Prostate gland (tissue), 2 donors: Measurements from ENCODE around the gene UBXN2A.

Experiments used
- POLR2AphosphoS5 ChIP-seq: sonication (generic); formaldehyde crosslinking; IDR thresholded peaks from one replicate; pipeline ENCODE4 v1.6.1; 2017; ENCODE audit warnings: antibody characterized with exemption
- TF ChIP-seq, protein P1 (sequence below), 4 experiments: fragments of 200-600 bp in 2 of 4; fragments of 450-650 bp in 2 of 4; sonication (generic) in 2 of 4; IDR thresholded peaks; 1 replicate in 3 of 4; 2 replicates in 1 of 4; pipeline ENCODE4 v1.5.1; 2016 to 2019; ENCODE audit warnings: antibody characterized with exemption in 4 of 4, mild to moderate bottlenecking in 2 of 4, moderate library complexity in 2 of 4

DNA sequence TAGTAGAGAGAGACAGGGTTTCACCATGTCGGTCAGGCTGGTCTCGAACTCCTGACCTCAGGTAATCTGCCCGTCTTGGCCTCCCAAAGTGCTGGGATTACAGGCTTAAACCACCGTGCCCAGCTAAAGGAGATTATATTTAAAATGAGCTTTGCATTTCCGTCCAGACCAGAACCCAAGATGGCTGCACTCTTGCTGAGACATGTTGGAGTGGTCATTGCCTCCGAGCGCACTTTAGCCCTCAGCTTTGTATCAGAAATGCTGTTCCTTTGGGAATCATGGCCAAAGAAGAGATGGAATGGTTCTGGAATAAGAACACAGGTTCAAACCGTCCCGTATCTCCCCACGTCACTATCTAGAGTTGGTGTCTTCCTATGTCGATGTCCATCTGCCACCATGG is 3.4 kb downstream of the UBXN2A start:
- TF ChIP-seq, protein P1, sequence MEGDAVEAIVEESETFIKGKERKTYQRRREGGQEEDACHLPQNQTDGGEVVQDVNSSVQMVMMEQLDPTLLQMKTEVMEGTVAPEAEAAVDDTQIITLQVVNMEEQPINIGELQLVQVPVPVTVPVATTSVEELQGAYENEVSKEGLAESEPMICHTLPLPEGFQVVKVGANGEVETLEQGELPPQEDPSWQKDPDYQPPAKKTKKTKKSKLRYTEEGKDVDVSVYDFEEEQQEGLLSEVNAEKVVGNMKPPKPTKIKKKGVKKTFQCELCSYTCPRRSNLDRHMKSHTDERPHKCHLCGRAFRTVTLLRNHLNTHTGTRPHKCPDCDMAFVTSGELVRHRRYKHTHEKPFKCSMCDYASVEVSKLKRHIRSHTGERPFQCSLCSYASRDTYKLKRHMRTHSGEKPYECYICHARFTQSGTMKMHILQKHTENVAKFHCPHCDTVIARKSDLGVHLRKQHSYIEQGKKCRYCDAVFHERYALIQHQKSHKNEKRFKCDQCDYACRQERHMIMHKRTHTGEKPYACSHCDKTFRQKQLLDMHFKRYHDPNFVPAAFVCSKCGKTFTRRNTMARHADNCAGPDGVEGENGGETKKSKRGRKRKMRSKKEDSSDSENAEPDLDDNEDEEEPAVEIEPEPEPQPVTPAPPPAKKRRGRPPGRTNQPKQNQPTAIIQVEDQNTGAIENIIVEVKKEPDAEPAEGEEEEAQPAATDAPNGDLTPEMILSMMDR (IDR thresholded peaks at IDR 0.05) = no peak
- TF ChIP-seq POLR2AphosphoS5 = no peak
